ENCODE data around the gene TMPRSS7.

The TMPRSS7 gene

DNA sequence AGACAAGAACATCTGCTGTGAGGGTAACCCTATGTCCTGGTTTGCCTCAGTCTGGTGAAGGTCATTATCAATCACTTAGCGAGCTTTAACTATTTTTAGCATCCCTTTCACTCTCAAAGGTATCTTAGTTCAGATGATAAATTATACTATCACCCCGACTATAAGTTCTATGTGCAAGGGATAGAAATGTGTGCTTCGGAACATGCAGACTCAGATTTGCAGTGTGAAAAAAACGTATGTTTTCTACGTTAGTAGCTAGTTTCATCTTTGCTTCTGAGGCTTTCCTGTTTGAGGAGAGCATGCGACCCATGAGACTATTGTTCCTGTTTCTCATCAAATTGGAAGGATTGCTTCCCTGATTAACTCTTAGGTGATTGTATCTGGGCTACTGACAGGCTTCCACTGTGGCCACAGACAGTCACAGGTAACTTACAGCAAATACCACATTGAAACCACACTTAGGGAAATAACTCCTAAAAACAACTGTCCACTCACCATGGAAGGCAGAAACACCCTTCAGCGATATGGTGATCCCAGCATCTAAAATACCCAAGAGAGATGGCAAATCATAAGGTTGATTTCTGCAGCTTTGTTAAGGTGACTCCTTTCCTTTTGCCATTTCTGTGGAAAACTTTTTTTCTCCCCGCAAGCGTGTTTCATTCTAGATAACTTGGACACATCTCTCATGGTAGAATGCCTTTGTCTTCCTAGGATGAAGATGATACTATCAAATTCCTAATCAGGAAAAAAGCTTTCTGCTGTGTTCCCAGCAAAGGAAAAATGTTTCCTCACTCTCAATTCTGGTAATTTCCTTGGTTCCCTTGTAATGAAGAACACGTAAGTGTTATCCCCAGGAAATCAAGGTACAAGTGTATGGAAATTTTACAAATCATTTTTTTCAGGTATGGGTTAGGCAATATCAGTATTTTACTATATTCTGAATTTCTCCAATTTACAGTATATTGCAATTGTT lies 93.3 kb downstream of the TMPRSS7 start:
- H3K4me3 ChIP-seq (ENCODE audit: low read depth, low read length): no peak overlapping the region
- DNase-seq (ENCODE audit: low read depth): no peak
- TF ChIP-seq, protein P1, sequence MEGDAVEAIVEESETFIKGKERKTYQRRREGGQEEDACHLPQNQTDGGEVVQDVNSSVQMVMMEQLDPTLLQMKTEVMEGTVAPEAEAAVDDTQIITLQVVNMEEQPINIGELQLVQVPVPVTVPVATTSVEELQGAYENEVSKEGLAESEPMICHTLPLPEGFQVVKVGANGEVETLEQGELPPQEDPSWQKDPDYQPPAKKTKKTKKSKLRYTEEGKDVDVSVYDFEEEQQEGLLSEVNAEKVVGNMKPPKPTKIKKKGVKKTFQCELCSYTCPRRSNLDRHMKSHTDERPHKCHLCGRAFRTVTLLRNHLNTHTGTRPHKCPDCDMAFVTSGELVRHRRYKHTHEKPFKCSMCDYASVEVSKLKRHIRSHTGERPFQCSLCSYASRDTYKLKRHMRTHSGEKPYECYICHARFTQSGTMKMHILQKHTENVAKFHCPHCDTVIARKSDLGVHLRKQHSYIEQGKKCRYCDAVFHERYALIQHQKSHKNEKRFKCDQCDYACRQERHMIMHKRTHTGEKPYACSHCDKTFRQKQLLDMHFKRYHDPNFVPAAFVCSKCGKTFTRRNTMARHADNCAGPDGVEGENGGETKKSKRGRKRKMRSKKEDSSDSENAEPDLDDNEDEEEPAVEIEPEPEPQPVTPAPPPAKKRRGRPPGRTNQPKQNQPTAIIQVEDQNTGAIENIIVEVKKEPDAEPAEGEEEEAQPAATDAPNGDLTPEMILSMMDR (IDR thresholded peaks at IDR 0.05; ENCODE audit: control insufficient read depth, extremely low read depth, insufficient read depth): no peak

DNA sequence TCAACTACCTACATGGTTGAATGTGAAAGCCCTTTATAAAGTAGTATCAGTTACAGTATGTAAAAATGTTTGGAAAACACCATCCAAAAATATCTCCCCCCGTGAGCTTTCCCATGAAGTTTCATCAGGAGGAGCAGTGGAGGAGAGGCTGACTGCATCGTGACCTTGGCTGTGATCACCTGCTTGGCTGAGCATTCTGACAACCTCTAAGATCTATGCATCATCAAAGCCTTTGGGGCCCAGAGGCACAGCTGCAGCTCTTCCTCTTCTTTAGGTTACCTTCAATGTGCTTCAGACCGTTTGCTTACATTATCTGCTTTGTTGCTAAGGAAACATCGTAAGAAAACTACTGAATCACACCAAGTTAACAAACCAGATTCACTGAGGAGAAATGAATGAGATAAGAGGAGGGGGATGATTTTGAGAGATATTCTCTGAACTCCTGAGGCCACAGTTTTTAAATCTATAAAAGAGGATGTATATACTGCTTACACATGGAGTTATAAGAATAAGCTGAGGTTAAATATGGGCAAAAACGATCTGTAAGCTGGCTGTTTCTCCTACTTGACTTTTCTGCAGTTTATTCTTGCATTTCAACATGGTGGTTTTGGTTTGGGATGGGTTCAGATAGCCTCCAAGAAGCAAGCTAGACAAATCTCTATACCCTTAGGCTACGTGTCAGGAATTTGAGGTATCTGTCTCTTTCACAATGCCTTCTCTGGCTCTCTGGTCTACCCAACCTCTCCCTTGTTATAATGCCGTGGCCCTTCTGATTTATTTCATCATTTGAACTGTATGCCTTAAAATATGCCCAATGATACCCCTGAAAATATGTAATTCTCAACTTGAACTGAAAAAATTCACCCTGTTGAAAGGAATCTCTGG lies 94.5 kb downstream of the TMPRSS7 start:
- H3K4me3 ChIP-seq (ENCODE audit: low read depth, low read length): no peak overlapping the region
- TF ChIP-seq, protein P1 (IDR thresholded peaks at IDR 0.05; ENCODE audit: control insufficient read depth, extremely low read depth, insufficient read depth): no peak
- no peak for DNase-seq (ENCODE audit: low read depth)

DNA sequence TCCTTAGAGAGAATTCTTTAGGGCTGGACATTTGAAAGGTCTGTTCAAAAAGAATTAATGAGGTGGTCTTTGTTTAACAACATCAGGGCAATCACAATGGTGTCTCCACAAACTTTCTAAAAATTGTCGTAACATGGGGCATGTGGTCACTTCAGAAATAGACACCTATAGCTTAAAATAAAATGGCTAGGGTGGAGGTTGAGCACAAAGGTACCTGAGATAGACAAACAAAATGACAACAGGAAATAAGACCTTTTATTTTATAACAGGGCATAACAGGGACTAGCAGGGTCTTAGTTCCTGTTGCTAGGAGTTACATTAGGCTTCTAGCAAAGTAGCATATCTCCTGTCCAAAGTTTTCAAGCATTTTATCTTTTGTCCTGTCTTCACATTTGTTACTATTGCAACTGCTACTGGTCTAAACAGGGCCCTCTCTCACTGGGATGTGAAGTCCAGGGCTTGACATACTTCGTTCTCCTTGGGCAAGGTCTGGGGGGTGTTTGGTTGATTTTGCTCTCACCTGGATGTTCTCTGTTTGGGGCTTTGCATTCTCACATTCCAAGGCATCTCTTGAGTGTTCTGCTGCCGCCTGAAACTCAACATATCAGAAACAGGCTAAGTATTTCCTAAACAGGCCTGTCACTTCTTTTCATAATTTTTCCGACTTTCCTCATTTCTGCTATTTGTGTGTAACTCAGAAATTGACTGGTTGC lies 95.5 kb downstream of the TMPRSS7 start:
- no peak overlapping the region for H3K4me3 ChIP-seq (ENCODE audit: low read depth, low read length)
- DNase-seq (ENCODE audit: low read depth): no peak
- TF ChIP-seq, protein P1 (IDR thresholded peaks at IDR 0.05; ENCODE audit: control insufficient read depth, extremely low read depth, insufficient read depth): no peak

DNA sequence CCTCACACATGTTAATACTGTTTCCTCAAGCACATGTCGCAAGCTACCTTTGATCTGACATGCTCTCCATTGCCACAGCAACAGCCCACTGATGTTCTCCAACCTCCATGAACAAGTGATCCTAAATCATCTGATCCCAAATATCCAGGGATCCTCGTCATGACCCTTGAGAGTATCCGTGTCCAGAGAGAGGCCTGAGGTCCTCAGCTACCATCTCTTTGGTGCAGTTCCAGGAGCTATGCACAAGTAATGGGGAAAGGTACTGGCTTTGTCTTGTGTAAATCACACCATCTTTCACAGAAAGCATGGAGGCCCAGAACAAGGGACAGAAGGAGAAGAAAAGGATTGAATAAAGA lies 96.1 kb downstream of the TMPRSS7 start:
- no peak overlapping the region for H3K4me3 ChIP-seq (ENCODE audit: low read depth, low read length)
- TF ChIP-seq, protein P1 (IDR thresholded peaks at IDR 0.05; ENCODE audit: control insufficient read depth, extremely low read depth, insufficient read depth): no peak
- no peak for DNase-seq (ENCODE audit: low read depth)

All from LNCaP clone FGC (cell line).